HG03342 (cell line): ENCODE data around the gene GPR135.
"Not testable (repeated sequence)": the region's sequence is repeated elsewhere in the genome, so short reads cannot be mapped to it uniquely, and the experiment has no call there.

Source experiments
- ATAC-seq: cut with Tn5 transposase; IDR thresholded peaks from one replicate; pipeline ENCODE4 v1.9.1; 2021; ENCODE audit warnings: mild to moderate bottlenecking, moderate library complexity; ENCODE audit not compliant: unreplicated experiment

GPR135 gene

GRCh38 chr14:59475709-59476108 is 10.5 kb upstream of the GPR135 start:
- ATAC-seq: no peak

GRCh38 chr14:59474172-59474571 is 9.0 kb upstream of the GPR135 start:
- ATAC-seq: no peak

GRCh38 chr14:59464486-59465315 is 479 bp downstream of the GPR135 start:
- ATAC-seq: peak; percentile 60

GRCh38 chr14:59463787-59464485 is 1.2 kb downstream of the GPR135 start:
- peak; percentile 29 for ATAC-seq

GRCh38 chr14:59461891-59462290 is 3.3 kb downstream of the GPR135 start:
- no peak for ATAC-seq

- no peak for ATAC-seq
Measured at GRCh38 chr14:59460378-59460777, 4.8 kb downstream of the GPR135 start.

- no peak for ATAC-seq
Measured at GRCh38 chr14:59458486-59458885, 6.7 kb downstream of the GPR135 start.

GRCh38 chr14:59455411-59455810 is 9.8 kb downstream of the GPR135 start:
- ATAC-seq: no peak

GRCh38 chr14:59454139-59454538 is 11.0 kb downstream of the GPR135 start:
- ATAC-seq: no peak

- ATAC-seq: no peak
Measured at GRCh38 chr14:59451849-59452248, 13.3 kb downstream of the GPR135 start.

- no peak for ATAC-seq
Measured at GRCh38 chr14:59450716-59451115, 14.5 kb downstream of the GPR135 start.

- ATAC-seq: not testable (repeated sequence)
Measured at GRCh38 chr14:59448673-59449072, 16.5 kb downstream of the GPR135 start.

GRCh38 chr14:59439256-59439965 is 25.8 kb downstream of the GPR135 start:
- no peak for ATAC-seq

- no peak for ATAC-seq
Measured at GRCh38 chr14:59438195-59438647, 27.0 kb downstream of the GPR135 start.

- ATAC-seq: no peak
Measured at GRCh38 chr14:59435987-59436386, 29.2 kb downstream of the GPR135 start.

- no peak for ATAC-seq
Measured at GRCh38 chr14:59435101-59435500, 30.1 kb downstream of the GPR135 start.

GRCh38 chr14:59429790-59430189 is 35.4 kb downstream of the GPR135 start:
- no peak for ATAC-seq

- ATAC-seq: no peak
Measured at GRCh38 chr14:59428581-59429012, 36.6 kb downstream of the GPR135 start.

- ATAC-seq: no peak
Measured at GRCh38 chr14:59427653-59428580, 37.3 kb downstream of the GPR135 start.

- no peak for ATAC-seq
Measured at GRCh38 chr14:59425322-59425935, 39.8 kb downstream of the GPR135 start.
